HFF-Myc (cell line): ENCODE results near the gene NME7.

Experiments used
- DNase-seq: peaks from one replicate; pipeline ENCODE4 v3.0.0-alpha.2; 2011; ENCODE audit warnings: low read depth; ENCODE audit errors: extremely low read depth
- H3K4me3 ChIP-seq: replicated peaks from 2 replicates; pipeline ENCODE4 v1.5.1; 2011; ENCODE audit warnings: low read depth, mild to moderate bottlenecking, control low read depth, low read length
- CTCF ChIP-seq: IDR thresholded peaks from 2 replicates; pipeline ENCODE4 v1.5.1; 2012; ENCODE audit warnings: mild to moderate bottlenecking, low read depth, low read length, control low read depth; ENCODE audit errors: missing control alignments

The NME7 gene

GRCh38 chr1:169133228-169133576 is 234.4 kb downstream of the NME7 start:
- DNase-seq = no peak
- no peak overlapping the region for H3K4me3 ChIP-seq
- TF ChIP-seq CTCF = no peak

GRCh38 chr1:169132512-169133227 is 234.9 kb downstream of the NME7 start:
- no peak for TF ChIP-seq CTCF
- no peak for DNase-seq
- H3K4me3 ChIP-seq = no peak overlapping the region

GRCh38 chr1:169130683-169131082 is 236.9 kb downstream of the NME7 start:
- no peak for DNase-seq
- no peak overlapping the region for H3K4me3 ChIP-seq
- no peak for TF ChIP-seq CTCF

- DNase-seq = no peak
- TF ChIP-seq CTCF = no peak
- H3K4me3 ChIP-seq = no peak overlapping the region
Observed at GRCh38 chr1:169129109-169129784, 238.3 kb downstream of the NME7 start.

GRCh38 chr1:169128562-169128961 is 239.0 kb downstream of the NME7 start:
- no peak for TF ChIP-seq CTCF
- no peak for DNase-seq
- no peak overlapping the region for H3K4me3 ChIP-seq

- no peak for TF ChIP-seq CTCF
- no peak for DNase-seq
Observed at GRCh38 chr1:169127305-169127704, 240.3 kb downstream of the NME7 start.

More at GRCh38 chr1:169127305-169127704, 240.3 kb downstream of the NME7 start:
- H3K4me3 ChIP-seq = no peak overlapping the region
